GM04503 (cell line): ENCODE results near the gene PCNP.
"Not testable (repeated sequence)": the region's sequence is repeated elsewhere in the genome, so short reads cannot be mapped to it uniquely, and the experiment has no call there.

ENCODE experiments used
- DNase-seq: peaks from one replicate; pipeline ENCODE4 v3.0.0-alpha.2; 2012; ENCODE audit warnings: low read depth

Gene PCNP

DNA sequence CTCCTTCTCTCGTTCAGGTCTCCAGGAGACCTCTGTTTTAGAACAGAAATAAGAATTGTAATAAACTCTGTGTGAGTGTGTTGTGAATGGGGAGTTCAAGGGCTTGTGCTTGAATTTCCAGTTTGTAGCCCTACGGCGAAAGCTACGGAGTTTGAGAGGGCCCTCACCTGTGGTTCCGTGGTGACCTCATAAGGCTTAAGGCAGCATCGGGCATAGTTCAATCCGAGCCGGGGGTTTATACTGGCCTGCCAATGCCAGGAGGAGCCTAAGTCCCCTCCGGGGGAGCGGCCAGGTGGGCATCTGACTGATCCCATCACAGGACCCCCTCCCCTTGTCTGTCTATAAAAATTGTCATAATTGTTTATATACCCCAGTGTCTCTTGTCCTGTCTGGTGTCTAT, 59.2 kb downstream of the PCNP start:
- no peak for DNase-seq

GRCh38 chr3:101634591-101635196, 60.7 kb downstream of the PCNP start:
- DNase-seq = no peak

- no peak for DNase-seq
Measured at GRCh38 chr3:101635345-101635744, 61.4 kb downstream of the PCNP start.

GRCh38 chr3:101635954-101636798, 62.2 kb downstream of the PCNP start:
- no peak for DNase-seq

GRCh38 chr3:101637451-101637850, 63.5 kb downstream of the PCNP start:
- DNase-seq = no peak

- no peak for DNase-seq
Measured at GRCh38 chr3:101638261-101638745, 64.3 kb downstream of the PCNP start.

GRCh38 chr3:101639280-101639963, 65.4 kb downstream of the PCNP start:
- no peak for DNase-seq

- no peak for DNase-seq
Measured at GRCh38 chr3:101640256-101640655, 66.3 kb downstream of the PCNP start.

DNA sequence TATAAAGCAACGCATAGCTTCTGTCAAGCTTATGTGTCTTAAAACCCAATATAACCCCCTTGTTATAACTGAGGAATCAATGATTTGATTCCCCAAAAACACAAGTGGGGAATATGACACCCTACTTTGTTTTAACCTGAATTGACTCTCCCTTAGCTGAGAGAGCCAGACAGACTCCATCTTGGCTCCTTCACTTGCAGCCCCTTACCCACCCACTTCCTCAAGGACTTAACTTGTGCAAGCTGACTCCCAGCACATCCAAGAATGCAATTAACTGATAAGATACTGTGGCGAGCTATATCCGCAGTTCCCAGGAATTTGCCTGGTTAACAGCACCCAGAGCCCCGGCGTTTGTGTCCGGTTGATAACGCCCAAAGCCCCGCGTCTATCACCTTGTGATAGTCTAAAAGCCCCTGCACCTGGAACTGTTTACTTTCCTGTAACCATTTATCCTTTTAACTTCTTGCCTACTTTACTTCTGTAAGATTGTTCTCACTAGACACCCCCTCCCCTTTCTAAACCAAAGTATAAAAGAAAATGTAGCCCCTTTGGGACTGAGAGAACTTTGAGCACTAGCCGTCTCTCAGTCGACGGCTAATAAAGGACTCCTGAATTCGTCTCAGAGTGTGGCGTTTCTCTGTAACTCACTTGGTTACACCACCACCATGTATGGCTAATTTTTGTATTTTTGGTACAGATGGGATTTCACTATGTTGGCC, 67.6 kb downstream of the PCNP start:
- not testable (repeated sequence) for DNase-seq

DNA sequence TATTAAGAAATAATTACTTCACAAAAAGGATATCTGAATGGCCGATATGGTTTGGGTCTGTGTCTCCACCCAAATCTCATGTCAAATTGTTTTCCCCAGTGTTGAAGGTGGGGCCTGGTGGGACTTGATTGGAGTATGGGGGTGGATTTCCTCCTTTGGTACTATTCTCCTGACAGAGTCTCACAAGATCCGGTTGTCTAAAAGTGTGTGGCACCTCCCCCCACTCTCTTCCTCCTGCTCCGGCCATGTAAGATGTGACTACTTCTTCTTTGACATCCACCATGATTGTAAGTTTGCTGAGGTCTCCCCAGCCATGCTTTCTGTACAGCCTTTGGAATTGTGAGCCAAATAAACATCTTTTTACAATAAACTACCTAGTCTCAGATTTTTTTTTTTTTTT, 68.5 kb downstream of the PCNP start:
- no peak for DNase-seq

DNA sequence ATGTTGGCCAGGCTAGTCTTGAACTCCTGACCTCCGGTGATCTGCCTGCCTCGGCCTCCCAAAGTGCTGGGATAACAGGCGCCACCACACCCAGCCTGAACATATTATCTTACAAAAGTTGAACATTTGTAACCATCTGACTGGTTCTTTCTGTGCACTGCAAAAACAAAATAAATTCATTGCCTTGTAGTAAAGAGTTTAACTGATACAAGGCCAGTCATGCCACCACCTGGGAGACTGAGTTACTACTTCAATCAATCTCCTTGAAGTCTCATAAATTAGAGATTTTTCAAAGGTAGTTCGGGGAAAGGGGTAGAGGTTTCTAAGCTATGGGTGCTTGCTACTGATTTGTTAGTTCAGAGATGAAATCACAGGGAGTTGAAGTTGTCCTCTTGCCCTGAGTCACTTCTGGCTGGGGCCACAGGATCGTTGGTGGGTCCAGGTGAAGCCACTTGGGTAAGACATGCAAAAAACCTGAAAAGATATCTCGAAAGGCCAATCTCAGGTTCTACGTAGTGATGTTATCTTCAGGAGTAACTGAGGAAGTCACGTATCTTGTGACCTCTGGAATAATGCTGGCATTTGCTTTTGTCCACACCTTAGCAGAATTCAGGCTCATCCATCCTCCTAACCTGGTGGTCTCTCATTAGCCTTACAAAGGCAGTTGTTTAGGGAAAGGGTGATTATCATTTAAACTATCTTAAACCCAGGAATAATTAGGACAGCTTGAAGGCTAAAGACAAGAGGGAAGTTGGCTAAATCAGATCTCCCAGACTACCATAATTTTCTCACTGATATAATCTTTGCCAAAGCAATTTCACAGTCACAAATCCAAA, 69.2 kb downstream of the PCNP start:
- DNase-seq = no peak
